ENCODE measurements around the gene PLCB1. TPM values are rescaled to one million over a fixed set of nuclear protein-coding genes. Genes with fewer than 3 reads are reported as not detected.
"Not testable (repeated sequence)": the region's sequence is repeated elsewhere in the genome, so short reads cannot be mapped to it uniquely, and the experiment has no call there.

The PLCB1 gene
- 8.5 TPM for polyA plus RNA-seq (ENCODE audit: insufficient read length)

GRCh38 chr20:8131598-8132483 lies at the start of gene PLCB1:
PLCB1 (plus strand) TSS chr20:8132266; CDS start chr20:8132652, 386 bp downstream.
- no peak for DNase-seq (ENCODE audit: low read depth)

GRCh38 chr20:8082989-8083388 lies 49.1 kb upstream of the PLCB1 start:
- DNase-seq (ENCODE audit: low read depth) = peak; percentile 78

DNA sequence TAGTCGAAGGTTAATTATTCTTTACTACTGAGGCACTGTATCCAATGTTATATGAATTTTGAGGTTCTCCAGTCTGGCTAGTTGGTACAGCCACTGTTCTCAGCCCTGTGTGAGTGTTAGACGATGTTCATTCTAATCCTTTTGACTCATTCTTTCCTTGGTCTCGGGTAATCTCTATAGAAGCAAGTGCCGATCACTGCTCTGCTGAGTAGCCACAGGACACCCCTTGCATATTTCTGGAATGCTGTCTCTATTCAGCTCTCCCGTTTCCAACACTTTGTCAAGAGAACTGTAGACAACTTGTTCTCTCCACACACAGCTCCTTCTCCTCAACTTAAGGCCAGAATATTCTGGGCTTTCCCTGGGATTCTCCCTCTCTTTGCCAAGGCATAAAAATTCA lies 42.4 kb upstream of the PLCB1 start:
- no peak for DNase-seq (ENCODE audit: low read depth)

GRCh38 chr20:8094415-8094818 lies 37.6 kb upstream of the PLCB1 start:
- DNase-seq (ENCODE audit: low read depth) = no peak

- DNase-seq (ENCODE audit: low read depth) = no peak
Observed at GRCh38 chr20:8094850-8095249, 37.2 kb upstream of the PLCB1 start.

DNA sequence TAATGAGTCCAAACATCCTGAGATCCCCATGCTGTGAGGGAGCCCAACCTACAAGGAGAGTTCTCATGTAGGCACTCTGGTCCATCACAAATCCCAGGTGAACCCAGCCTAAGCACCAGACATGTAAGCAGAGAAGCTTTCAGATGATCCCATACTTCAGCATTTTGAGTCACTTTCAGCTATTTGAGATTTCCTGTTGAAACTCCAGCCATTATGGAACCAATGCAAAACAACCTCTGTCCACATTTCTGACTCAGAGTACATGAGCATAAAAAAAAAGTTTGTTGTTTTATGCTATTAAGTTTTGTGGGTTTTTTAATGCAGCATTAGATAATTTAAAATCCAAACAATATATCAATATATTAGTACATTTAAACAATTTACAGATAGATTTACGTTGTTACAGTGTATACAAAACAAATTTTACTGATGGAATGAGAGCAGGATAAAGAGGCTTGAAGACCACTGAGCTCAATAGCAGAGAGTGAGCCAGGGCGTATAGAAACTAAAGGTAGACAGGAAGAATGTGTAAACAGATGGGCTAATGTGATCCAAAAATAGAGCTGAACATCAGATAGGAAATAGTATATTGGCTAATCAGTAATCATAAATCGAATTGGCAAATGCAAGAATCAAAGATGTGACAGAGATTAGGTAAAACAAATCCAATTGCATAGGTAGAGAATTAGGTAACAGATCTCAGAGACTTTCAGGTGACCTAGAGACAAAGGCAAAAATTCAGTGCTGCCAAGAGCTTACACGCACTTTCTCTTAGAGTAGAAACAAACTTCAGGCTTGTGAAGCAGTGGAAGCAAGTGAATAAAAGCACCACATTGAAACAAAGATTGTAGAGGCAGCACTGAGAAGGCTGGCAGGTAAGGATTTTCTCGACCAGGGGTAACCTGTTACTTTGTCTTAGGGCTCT lies 36.2 kb upstream of the PLCB1 start:
- no peak for DNase-seq (ENCODE audit: low read depth)

GRCh38 chr20:8097307-8097706 lies 34.8 kb upstream of the PLCB1 start:
- no peak for DNase-seq (ENCODE audit: low read depth)

GRCh38 chr20:8104252-8104651 lies 27.8 kb upstream of the PLCB1 start:
- no peak for DNase-seq (ENCODE audit: low read depth)

DNA sequence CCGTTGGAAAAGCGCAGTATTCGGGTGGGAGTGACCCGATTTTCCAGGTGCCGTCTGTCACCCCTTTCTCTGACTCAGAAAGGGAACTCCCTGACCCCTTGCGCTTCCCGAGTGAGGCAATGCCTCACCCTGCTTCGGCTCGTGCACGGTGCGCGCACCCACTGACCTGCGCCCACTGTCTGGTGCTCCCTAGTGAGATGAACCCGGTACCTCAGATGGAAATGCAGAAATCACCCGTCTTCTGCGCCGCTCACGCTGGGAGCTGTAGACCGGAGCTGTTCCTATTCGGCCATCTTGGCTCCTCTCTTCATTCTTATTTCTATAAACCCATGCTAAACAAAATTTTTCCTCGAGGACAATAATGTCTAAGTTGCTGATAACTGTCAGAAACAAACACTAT lies 17.5 kb upstream of the PLCB1 start:
- DNase-seq (ENCODE audit: low read depth) = not testable (repeated sequence)

- DNase-seq (ENCODE audit: low read depth) = no peak
Observed at GRCh38 chr20:8115436-8115835, 16.6 kb upstream of the PLCB1 start.

DNA sequence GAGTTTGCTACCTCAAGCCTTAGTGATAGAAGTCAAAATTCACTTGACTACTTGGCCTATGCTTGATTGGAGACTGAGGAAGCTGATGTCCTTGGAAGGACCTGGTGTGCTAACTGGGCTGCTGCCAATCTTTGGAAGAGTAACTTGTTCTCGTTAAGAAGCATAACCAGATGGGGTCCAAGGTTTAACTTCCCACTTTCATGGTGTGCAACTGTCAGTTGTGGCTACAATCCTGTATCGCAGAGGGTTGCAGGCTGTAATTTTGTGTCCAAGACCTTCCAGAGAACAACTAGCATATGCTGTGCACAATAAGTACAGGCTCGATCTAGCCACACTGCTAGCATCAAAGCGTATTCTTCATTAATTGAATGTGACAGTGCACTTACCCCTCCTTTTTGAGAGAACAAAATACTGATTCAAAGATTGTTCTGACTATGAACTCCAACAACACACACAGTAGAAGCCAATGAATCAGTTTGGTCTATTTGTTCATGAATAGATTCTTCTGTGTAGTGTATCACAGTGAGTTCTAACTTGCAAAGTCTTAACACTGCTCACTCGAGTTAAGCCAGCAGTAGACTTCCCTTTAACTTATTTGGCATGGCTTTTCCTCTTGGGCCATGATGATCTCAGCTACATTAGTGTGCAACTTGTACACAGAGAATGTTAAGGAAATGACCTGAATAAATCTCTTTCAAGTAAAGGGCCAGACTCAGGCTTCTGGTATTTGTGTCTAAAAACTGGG lies 15.8 kb upstream of the PLCB1 start:
- no peak for DNase-seq (ENCODE audit: low read depth)

GRCh38 chr20:8117636-8118035 lies 14.4 kb upstream of the PLCB1 start:
- DNase-seq (ENCODE audit: low read depth) = no peak

- DNase-seq (ENCODE audit: low read depth) = no peak
Observed at GRCh38 chr20:8118039-8118438, 14.0 kb upstream of the PLCB1 start.

- no peak for DNase-seq (ENCODE audit: low read depth)
Observed at GRCh38 chr20:8118760-8119159, 13.3 kb upstream of the PLCB1 start.

DNA sequence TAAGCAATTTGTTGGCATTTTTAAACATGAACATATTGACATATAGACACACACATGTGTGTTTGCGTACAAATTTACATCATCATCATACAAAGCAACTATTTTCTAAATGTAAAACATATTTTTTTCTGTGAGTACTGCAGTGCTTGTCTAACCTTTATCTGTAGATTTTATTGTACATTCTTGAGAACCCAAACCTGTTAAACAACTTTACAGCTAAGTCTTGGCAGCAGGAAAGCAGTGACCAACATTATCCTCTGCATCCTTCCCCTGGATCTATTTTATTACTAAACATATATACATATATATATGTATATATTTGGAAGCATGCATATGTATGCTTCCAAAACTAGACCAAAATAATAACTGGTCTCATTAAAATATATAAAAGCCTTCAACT lies 10.4 kb upstream of the PLCB1 start:
- DNase-seq (ENCODE audit: low read depth) = no peak

- DNase-seq (ENCODE audit: low read depth) = no peak
Observed at GRCh38 chr20:8124639-8125038, 7.4 kb upstream of the PLCB1 start.

GRCh38 chr20:8126181-8126580 lies 5.9 kb upstream of the PLCB1 start:
- no peak for DNase-seq (ENCODE audit: low read depth)

GRCh38 chr20:8126841-8127378 lies 5.2 kb upstream of the PLCB1 start:
- DNase-seq (ENCODE audit: low read depth) = no peak

DNA sequence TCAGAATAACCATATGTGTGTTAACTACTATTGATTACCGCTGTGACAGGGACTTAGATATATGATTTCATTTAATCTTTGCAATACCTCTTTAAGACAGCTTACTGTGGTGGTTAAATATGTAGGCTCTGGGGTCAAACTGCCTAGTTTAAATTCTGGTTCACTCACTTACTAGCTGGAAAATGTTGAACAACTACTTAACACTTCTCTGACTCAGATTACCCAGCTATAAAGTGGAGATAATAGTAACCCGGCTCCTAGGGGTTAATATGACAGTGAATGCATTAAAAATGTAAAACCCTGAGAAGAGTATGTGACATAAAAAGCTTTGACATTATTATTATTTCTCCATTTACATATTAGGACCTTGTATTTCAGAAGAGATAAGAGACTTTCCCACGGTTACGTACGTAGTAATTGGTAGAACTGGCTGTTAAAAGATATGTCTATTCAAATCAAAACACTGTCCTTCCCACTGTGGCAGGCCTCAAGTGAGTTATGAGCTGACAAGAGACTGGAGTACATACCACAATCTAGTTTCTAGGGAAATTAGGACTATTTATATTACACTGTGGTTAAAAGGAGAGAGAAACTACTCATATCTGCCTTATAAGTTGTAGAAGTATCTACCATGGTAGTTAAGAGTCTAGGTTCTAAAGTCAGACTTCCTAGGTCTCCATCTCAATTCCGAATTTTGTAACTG lies 4.4 kb upstream of the PLCB1 start:
- DNase-seq (ENCODE audit: low read depth) = no peak

DNA sequence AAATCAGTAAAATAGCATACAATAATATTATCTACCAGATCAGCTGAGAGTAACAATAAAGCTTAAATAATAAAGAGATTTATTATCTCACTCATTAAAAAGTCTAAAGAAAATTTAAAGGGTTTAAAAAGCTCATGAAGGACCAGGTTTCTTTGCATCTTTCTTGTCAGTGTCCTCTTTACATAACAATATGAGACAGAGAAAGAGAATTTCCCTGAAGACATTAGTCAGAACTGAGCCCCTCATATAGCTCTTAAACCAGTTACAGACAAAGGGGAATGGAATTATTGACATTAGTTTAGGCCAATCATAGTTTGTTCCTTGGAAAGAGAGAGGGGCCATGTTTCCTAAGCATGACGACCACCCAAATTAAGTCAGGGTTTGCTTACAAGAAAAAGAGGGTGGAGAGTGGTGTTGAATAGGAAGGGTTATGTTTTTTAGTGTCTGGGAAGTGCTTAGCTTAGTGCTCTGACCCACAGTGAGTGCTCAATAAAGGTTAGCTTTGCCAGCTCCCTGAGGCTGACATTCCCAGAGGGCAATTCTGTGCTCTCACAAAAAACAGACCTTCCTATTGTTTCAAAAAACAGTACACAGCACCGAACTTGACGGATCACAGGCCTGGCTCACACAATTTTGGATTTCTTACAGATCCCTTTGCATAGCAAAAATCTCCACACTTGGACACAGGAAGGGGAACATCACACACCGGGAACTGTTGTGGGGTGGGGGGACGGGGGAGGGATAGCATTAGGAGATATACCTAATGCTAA lies 3.6 kb upstream of the PLCB1 start:
- DNase-seq (ENCODE audit: low read depth) = no peak

All from forelimb muscle (tissue), 1 donor.